ENCODE measurements around the gene DMRT2.

Gene DMRT2

DNA sequence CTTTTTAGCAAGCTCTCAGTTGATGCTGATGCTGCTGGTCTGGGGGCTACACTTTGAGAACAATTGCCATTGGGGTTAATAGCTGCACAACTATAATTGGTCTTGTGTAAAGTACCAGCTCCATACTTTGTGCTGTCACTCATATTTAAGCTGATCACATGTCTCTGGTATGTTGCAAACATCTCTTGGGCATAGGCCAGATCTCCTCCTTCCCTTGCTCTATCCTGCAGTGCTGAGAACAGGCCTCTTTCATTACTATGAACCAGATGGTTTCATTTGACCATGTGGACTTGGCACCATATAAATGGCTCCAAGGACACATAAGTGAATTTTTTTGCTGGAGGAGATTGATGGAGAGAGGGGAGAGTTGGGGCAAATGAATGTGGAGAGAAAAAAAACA is 48.4 kb downstream of the DMRT2 start:
- DNase-seq = no peak

DNA sequence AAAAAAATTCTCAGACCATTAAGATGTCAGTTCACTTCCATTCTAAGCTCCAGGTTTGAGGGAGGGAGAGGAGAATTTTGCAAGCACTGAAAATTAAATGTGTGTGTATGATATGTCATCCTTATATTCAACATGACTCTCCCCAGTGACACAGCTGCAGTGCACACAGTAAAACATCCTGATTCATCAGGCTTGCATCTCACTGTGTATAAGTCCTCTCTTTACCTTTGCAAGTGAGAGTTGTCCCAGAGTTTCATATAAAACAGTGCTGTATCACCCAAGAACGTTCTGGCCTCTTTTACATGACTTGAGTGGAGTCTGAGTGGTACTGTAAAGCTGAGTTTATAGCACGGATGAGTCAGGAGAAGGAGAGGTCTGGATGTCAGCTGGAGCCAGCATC is 50.0 kb downstream of the DMRT2 start:
- no peak for DNase-seq

DNA sequence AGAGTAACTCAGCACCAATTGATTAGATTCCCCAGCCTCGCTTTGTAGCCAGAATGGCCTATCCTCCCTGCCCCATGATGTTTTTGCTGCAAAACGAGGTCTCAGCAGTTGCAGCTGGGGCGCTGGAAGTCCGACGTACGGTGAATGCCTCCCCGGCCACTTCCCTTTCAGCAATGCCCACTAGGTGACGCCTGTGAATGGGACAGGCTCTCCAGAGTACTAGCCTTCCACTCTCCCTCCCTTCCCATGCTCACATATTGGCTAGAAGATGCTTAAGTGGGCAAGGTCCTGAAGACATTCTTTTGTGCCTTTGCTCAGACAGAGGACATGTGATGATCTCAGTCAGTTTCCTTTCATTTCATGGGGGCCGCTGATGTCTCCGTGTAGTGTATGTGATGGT is 50.8 kb downstream of the DMRT2 start:
- DNase-seq = no peak

DNA sequence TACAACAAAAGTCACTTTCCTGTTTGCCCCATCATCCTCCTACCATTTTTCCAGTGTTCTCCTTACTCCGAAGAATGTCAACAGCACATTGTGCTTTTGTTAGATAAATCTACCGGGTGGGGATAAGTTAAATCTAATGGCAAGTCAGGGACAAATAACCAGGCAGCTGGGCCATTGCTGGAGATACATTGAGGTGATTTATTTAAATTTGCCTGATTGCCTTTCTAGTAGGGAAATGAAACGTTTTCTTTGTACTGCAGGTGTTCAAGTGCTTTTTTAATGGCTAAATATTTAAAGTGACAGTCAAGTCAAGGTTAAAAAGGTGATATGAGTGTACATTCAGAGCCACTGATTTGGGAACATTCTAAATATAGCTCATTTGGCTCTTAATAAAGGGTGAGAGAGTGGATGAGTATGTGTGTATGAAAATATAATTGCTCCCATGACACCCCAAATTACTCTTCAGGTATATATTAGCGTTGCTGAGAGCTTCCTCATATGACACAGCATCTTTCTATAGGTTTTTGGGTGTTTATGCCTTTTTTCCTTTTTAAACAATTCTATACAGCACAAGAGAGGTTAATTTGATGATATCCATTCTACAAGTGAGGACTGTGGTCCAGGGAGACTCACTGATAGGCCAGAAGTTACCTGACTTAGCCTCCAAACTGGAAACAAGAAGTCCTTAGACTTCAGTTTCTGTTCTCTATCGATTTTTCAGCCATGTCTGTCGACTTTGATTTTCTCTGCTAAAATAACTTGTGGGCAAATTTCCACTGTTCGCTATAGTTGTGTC is 51.9 kb downstream of the DMRT2 start:
- DNase-seq = no peak

DNA sequence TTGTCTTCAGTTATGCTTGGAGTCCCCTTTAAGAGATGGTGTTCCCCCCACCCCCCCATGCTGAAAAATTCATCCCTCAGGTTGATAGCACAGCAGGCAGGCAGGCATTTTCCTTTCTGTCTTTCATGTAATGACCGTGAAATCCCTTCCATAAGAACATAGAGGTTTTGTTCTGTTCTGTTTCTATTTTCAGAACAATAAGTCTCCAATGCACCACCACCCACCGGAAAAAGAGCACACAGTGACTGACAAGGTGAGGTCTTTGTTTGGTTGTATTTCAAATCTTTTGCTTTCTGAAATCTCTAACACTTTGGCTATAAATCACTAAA is 52.4 kb downstream of the DMRT2 start:
- DNase-seq = no peak
